Mesendoderm (in vitro differentiated cells): Measurements from ENCODE around the gene JPH2.

Experiments used
- DNase-seq: peaks from one replicate; pipeline ENCODE4 v3.0.0; 2013
- H2AK5ac ChIP-seq: 2 replicates; pipeline ENCODE4 v1.6.1; 2013; ENCODE audit warnings: low read length, inconsistent platforms
- H2BK120ac ChIP-seq: 2 replicates; pipeline ENCODE4 v1.6.1; 2013; ENCODE audit warnings: low read depth, mild to moderate bottlenecking, low read length, moderate library complexity, mixed read lengths
- H2BK15ac ChIP-seq: replicated peaks from 2 replicates; pipeline ENCODE4 v1.6.1; 2013; ENCODE audit warnings: low read depth, mild to moderate bottlenecking, moderate library complexity
- H2BK5ac ChIP-seq: 2 replicates; pipeline ENCODE4 v1.6.1; 2013; ENCODE audit warnings: low read length, inconsistent platforms
- H3K18ac ChIP-seq: 2 replicates; pipeline ENCODE4 v1.6.1; 2013; ENCODE audit warnings: mild to moderate bottlenecking, low read length, mixed read lengths
- H3K23ac ChIP-seq: one replicate; pipeline ENCODE4 v1.6.1; 2013; ENCODE audit warnings: low read length
- H3K27ac ChIP-seq: 2 replicates; pipeline ENCODE4 v1.5.1; 2013; ENCODE audit warnings: low read depth, mild to moderate bottlenecking, inconsistent platforms, low read length, moderate library complexity
- H3K27me3 ChIP-seq: 2 replicates; pipeline ENCODE4 v1.6.1; 2013; ENCODE audit warnings: low read length, control low read depth, mild to moderate bottlenecking, inconsistent platforms; ENCODE audit not compliant: insufficient read depth, poor library complexity
- H3K36me3 ChIP-seq: 2 replicates; pipeline ENCODE4 v1.6.1; 2013; ENCODE audit warnings: low read length, inconsistent platforms; ENCODE audit not compliant: control insufficient read depth, insufficient read depth
- H3K4ac ChIP-seq: one replicate; pipeline ENCODE4 v1.6.1; 2013; ENCODE audit warnings: low read depth, mild to moderate bottlenecking, low read length, moderate library complexity
- H3K4me1 ChIP-seq: 2 replicates; pipeline ENCODE4 v1.6.1; 2013; ENCODE audit warnings: low read depth, low read length, inconsistent platforms; ENCODE audit not compliant: control insufficient read depth
- H3K4me2 ChIP-seq: 2 replicates; pipeline ENCODE4 v1.6.1; 2013; ENCODE audit warnings: low read length
- H3K4me3 ChIP-seq: 2 replicates; pipeline ENCODE4 v1.5.1; 2013; ENCODE audit warnings: mild to moderate bottlenecking, low read length
- H3K56ac ChIP-seq: one replicate; pipeline ENCODE4 v1.6.1; 2013; ENCODE audit warnings: low read length
- H3K79me1 ChIP-seq: 2 replicates; pipeline ENCODE4 v1.6.1; 2013; ENCODE audit warnings: low read length, inconsistent platforms
- H3K79me2 ChIP-seq: 2 replicates; pipeline ENCODE4 v1.6.1; 2013; ENCODE audit warnings: mild to moderate bottlenecking, low read length; ENCODE audit not compliant: control insufficient read depth, insufficient read depth
- H3K9ac ChIP-seq: 2 replicates; pipeline ENCODE4 v1.6.1; 2013; ENCODE audit warnings: low read length, inconsistent platforms
- H4K5ac ChIP-seq: one replicate; pipeline ENCODE4 v1.6.1; 2013; ENCODE audit warnings: low read length
- H4K8ac ChIP-seq: one replicate; pipeline ENCODE4 v1.6.1; 2013; ENCODE audit warnings: low read depth, mild to moderate bottlenecking, control low read depth, low read length, moderate library complexity
- WGBS: extraction: QIAGEN DNeasy Blood & Tissue Kit; methylation state at CpG from one replicate; pipeline ENCODE4 v1.1.7; 2013; ENCODE audit warnings: low lambda C conversion rate, missing lambda C conversion rate; ENCODE audit not compliant: insufficient coverage; ENCODE audit errors: extremely low coverage; 5-methylcytosine and 5-hydroxymethylcytosine counted together

Gene JPH2

DNA sequence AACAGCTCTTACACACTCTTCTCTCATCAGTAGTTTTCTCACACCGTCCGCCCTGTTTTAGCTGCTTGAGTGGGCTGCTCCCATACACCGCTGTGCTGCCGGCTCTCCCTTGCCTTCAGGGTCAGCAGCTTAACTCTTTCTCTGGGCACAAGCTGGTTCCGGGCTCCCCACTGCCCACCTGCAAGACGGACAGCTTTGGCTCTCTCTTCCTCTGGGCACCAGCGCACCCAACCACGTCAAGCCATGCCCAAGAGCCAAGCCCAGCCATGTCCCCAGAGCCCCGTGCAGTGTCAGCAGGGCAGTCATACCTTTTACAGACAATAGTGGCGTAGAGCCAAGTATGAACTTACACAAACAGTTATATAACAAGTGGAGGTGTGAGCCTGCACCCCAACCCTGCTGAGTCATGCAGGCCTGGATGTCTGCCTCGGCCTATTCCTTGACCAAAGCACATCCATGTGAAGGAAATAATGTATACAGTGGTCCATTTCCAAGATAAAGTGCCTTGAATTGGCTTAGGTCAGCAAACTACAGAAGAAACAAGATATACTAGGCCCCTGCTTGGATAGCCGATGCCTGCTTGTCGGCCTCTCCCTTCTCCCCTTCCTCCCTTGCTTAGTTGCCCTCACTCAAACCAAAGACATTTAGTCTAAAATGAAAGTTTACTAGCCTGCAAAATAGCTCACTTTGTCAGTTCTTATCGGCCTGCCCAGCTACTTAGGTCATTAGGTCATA is 89.3 kb downstream of the JPH2 start:
- Histone ChIP-seq H4K8ac (no peak overlapping the region), H3K18ac (no peak overlapping the region), H3K79me1 (no peaks in the 10 kb centered on the region), H4K5ac (no peak overlapping the region), H3K9ac (no peak overlapping the region), H3K4ac (no peak overlapping the region), H3K23ac (no peak overlapping the region), H3K27me3 (no peaks in the 10 kb centered on the region), H3K36me3 (no peaks in the 10 kb centered on the region), H3K4me3 (no peak overlapping the region), H2BK120ac (no peak overlapping the region), H3K27ac (no peak overlapping the region), H2BK15ac (no peak overlapping the region), H3K56ac (no peak overlapping the region), H3K79me2 (no peaks in the 10 kb centered on the region), H2AK5ac (no peak overlapping the region), H3K4me2 (no peak overlapping the region), H3K4me1 (no peaks in the 10 kb centered on the region), H2BK5ac (no peak overlapping the region)
- no peak for DNase-seq
- no CpG with 5 or more reads among the region's 14 CpGs for WGBS

DNA sequence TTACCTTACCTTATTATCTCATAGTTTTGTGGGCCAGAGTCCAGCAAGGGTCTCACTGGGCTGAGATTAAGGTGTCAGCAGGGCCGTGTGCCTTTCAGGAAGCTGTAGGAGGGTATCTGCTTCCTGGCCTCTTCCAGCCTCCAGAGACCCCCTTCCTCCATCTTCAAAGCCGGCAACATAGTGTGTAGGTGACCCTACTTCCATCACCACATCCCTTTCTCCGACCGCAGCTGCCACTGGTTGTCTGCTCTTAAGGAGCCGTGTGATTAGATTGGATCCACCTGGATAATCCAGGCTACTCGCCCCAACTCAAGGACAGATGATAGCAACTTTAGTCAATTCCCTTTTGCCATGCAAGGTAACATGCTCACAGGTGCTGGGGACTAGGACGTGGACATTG is 91.2 kb downstream of the JPH2 start:
- Histone ChIP-seq H3K79me2 (no peaks in the 10 kb centered on the region), H2BK5ac (no peak overlapping the region), H2BK120ac (no peak overlapping the region), H3K9ac (no peak overlapping the region), H4K8ac (no peak overlapping the region), H3K4ac (no peak overlapping the region), H4K5ac (no peak overlapping the region), H3K23ac (no peak overlapping the region), H3K4me2 (no peak overlapping the region), H2AK5ac (no peak overlapping the region), H3K56ac (no peak overlapping the region), H3K4me1 (no peaks in the 10 kb centered on the region), H3K4me3 (no peak overlapping the region), H3K36me3 (no peaks in the 10 kb centered on the region), H2BK15ac (no peak overlapping the region), H3K18ac (no peak overlapping the region), H3K27ac (no peak overlapping the region), H3K27me3 (no peaks in the 10 kb centered on the region), H3K79me1 (no peaks in the 10 kb centered on the region)
- WGBS, result no CpG with 5 or more reads among the region's 7 CpGs
- no peak for DNase-seq

DNA sequence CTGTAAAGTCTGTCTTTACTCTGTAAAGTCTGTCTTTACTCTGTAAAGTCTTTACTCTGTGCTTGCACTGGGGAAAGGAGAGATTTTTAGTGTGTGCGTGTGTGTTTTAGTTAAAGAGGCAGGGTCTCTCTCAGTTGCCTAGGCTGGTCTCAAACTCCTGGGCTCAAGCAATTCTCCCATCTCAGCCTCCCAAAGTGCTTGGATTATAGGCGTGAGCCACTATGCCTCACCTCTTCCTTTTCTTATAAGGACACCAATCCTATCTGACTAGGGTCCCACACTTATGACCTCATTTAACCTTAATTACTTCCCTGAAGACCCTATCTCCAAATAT is 93.8 kb downstream of the JPH2 start:
- H4K8ac ChIP-seq, result no peak overlapping the region
- H2BK15ac ChIP-seq, result no peak overlapping the region
- H2BK5ac ChIP-seq, result no peak overlapping the region
- H3K27me3 ChIP-seq, result no peaks in the 10 kb centered on the region
- no CpG with 5 or more reads among the region's 2 CpGs for WGBS
- no peak overlapping the region for H3K27ac ChIP-seq
- no peaks in the 10 kb centered on the region for H3K36me3 ChIP-seq
- H3K79me1 ChIP-seq, result no peaks in the 10 kb centered on the region
- H3K4ac ChIP-seq, result no peak overlapping the region
- no peak overlapping the region for H3K4me2 ChIP-seq
- no peak for DNase-seq
- H4K5ac ChIP-seq, result no peak overlapping the region
- H3K4me3 ChIP-seq, result no peak overlapping the region
- H2BK120ac ChIP-seq, result no peak overlapping the region
- H3K9ac ChIP-seq, result no peak overlapping the region
- H2AK5ac ChIP-seq, result no peak overlapping the region
- H3K23ac ChIP-seq, result no peak overlapping the region
- no peaks in the 10 kb centered on the region for H3K79me2 ChIP-seq
- no peaks in the 10 kb centered on the region for H3K4me1 ChIP-seq
- H3K56ac ChIP-seq, result no peak overlapping the region
- H3K18ac ChIP-seq, result no peak overlapping the region

DNA sequence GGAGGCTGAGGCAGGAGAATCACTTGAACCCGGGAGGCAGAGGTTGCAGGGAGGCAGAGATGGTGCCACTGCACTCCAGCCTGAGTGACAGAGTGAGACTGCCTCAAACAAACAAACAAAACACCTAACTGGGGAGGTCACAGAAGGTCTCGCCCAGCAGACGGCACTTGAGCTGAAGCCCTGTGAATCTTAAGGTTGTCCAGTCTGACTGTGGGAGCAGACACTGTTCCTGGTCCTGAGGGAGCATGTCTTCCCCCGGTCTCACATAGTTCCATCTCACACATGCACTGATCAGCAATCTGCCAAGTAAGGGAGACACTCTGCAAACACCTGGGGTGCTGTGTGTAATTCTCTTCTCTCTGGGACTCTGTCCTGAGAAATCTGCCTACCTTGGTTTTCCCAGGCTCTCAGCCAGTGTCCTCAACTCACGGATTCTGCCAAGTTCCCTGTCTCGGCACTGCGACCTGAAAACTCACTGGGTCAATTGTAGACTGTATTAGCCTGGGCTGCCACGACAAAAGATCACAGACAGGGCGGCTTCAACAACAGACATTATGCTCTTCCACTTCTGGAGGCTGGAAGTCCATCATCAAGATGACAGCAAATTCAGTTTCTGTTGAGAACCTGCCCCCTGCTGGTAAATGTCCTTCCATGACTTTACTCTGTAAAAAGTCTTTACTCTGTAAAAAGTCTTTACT is 94.3 kb downstream of the JPH2 start:
- Histone ChIP-seq H3K36me3 (no peaks in the 10 kb centered on the region), H3K4me2 (no peak overlapping the region), H2AK5ac (no peak overlapping the region), H3K23ac (no peak overlapping the region), H3K79me1 (no peaks in the 10 kb centered on the region), H3K4me3 (no peak overlapping the region), H3K79me2 (no peaks in the 10 kb centered on the region), H3K4ac (no peak overlapping the region), H4K5ac (no peak overlapping the region), H2BK120ac (no peak overlapping the region), H3K56ac (no peak overlapping the region), H2BK5ac (no peak overlapping the region), H2BK15ac (no peak overlapping the region), H4K8ac (no peak overlapping the region), H3K9ac (no peak overlapping the region), H3K4me1 (no peaks in the 10 kb centered on the region), H3K27me3 (no peaks in the 10 kb centered on the region), H3K18ac (no peak overlapping the region), H3K27ac (no peak overlapping the region)
- peak; percentile 55 for DNase-seq
- no CpG with 5 or more reads among the region's 9 CpGs for WGBS

DNA sequence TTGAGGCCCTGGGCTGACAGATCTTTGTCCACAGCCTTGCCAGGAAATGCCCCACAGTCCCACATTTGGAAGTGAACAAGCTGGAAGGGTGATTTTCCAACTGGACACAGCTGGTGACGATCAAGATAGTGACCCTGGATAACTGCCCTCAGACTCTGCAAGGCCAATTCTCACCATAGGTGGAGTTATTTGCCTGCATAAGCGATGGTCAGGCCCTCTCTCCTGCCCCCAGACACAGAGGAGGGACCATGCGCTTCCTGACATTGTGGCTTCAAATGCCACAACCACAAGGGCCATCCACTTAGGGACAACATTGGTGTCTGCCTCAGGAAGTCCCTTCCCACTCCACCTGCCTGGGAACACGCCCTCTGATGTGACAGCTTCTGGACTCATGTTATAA is 96.0 kb downstream of the JPH2 start:
- H3K4ac ChIP-seq, result no peak overlapping the region
- H2BK15ac ChIP-seq, result no peak overlapping the region
- no peak overlapping the region for H3K23ac ChIP-seq
- H2BK120ac ChIP-seq, result no peak overlapping the region
- WGBS, result no CpG with 5 or more reads among the region's 4 CpGs
- H4K8ac ChIP-seq, result no peak overlapping the region
- H2BK5ac ChIP-seq, result no peak overlapping the region
- no peaks in the 10 kb centered on the region for H3K27me3 ChIP-seq
- H3K79me2 ChIP-seq, result no peaks in the 10 kb centered on the region
- DNase-seq, result peak; percentile 54
- H2AK5ac ChIP-seq, result no peak overlapping the region
- no peak overlapping the region for H3K18ac ChIP-seq
- no peak overlapping the region for H3K9ac ChIP-seq
- H3K79me1 ChIP-seq, result no peaks in the 10 kb centered on the region
- no peaks in the 10 kb centered on the region for H3K4me1 ChIP-seq
- no peak overlapping the region for H3K4me2 ChIP-seq
- H4K5ac ChIP-seq, result no peak overlapping the region
- no peaks in the 10 kb centered on the region for H3K36me3 ChIP-seq
- H3K56ac ChIP-seq, result no peak overlapping the region
- H3K27ac ChIP-seq, result no peak overlapping the region
- H3K4me3 ChIP-seq, result no peak overlapping the region
